ENCODE results near the gene PATZ1. TPM values are rescaled to one million over a fixed set of nuclear protein-coding genes. Genes with fewer than 3 reads are reported as not detected.
"Not testable (repeated sequence)": the region's sequence is repeated elsewhere in the genome, so short reads cannot be mapped to it uniquely, and the experiment has no call there.

Gene PATZ1
- total RNA-seq, 1 donor from 2014 or later, result 18.4 TPM

GRCh38 chr22:31321421-31321820, 24.7 kb downstream of the PATZ1 start:
- H3K4me3 ChIP-seq, result no peak overlapping the region
- no peaks in the 10 kb centered on the region for H3K9me3 ChIP-seq
- no peaks in the 10 kb centered on the region for H3K27me3 ChIP-seq
- DNase-seq (ENCODE audit: extremely low spot score in 2 of 2), result peak in 1 of 2 donors; percentile 62
- H3K36me3 ChIP-seq, result peaks cover 0 to 19% of the 10 kb centered on the region in 2 donors
- intact Hi-C loops (cut with DNase I), result no loop called here
- no peaks in the 10 kb centered on the region for H3K4me1 ChIP-seq
- no peak overlapping the region for H3K27ac ChIP-seq
- TF ChIP-seq CTCF (IDR thresholded peaks at IDR 0.05) (no peak), POLR2AphosphoS5 (IDR thresholded peaks at IDR 0.05; ENCODE audit: insufficient read depth in 1 of 2, low read depth in 1 of 2) (no peak), POLR2A (IDR thresholded peaks at IDR 0.05) (no peak)

- H3K9me3 ChIP-seq; DNase-seq (ENCODE audit: extremely low spot score in 2 of 2); H3K36me3 ChIP-seq; H3K4me3 ChIP-seq; H3K27me3 ChIP-seq; H3K4me1 ChIP-seq; intact Hi-C loops (cut with DNase I): not testable (repeated sequence)
- peak overlapping the region; percentile 70 for H3K27ac ChIP-seq
These were observed 31.9 kb downstream of the PATZ1 start for GRCh38 chr22:31314220-31314619.

- no peak for DNase-seq (ENCODE audit: extremely low spot score in 2 of 2)
- Histone ChIP-seq H3K27ac (peak overlapping the region; percentile 70), H3K9me3 (peaks cover 3% of the 10 kb centered on the region), H3K4me1 (peaks cover 7% of the 10 kb centered on the region), H3K4me3 (no peak overlapping the region), H3K27me3 (no peaks in the 10 kb centered on the region), H3K36me3 (no peaks in the 10 kb centered on the region)
- intact Hi-C loops (cut with DNase I), result no loop called here
- TF ChIP-seq CTCF (IDR thresholded peaks at IDR 0.05), result peak; percentile 67 to 86 (median 80)
- TF ChIP-seq POLR2A (IDR thresholded peaks at IDR 0.05), result no peak
- peak in 1 of 2 donors; percentile 91 for TF ChIP-seq POLR2AphosphoS5 (IDR thresholded peaks at IDR 0.05; ENCODE audit: insufficient read depth in 1 of 2, low read depth in 1 of 2)
These were observed 32.6 kb downstream of the PATZ1 start for GRCh38 chr22:31313366-31314147.

GRCh38 chr22:31308181-31308580, 38.0 kb downstream of the PATZ1 start:
- intact Hi-C loops (cut with DNase I), result no loop called here
- H3K27me3 ChIP-seq, result no peaks in the 10 kb centered on the region
- DNase-seq (ENCODE audit: extremely low spot score in 2 of 2), result no peak
- H3K9me3 ChIP-seq, result no peaks in the 10 kb centered on the region
- TF ChIP-seq CTCF (IDR thresholded peaks at IDR 0.05), result no peak
- no peak for TF ChIP-seq POLR2AphosphoS5 (IDR thresholded peaks at IDR 0.05; ENCODE audit: insufficient read depth in 1 of 2, low read depth in 1 of 2)
- TF ChIP-seq POLR2A (IDR thresholded peaks at IDR 0.05), result no peak
- H3K27ac ChIP-seq, result no peak overlapping the region
- H3K4me1 ChIP-seq, result no peaks in the 10 kb centered on the region
- no peaks in the 10 kb centered on the region for H3K36me3 ChIP-seq
- H3K4me3 ChIP-seq, result no peak overlapping the region

GRCh38 chr22:31305194-31305593, 41.0 kb downstream of the PATZ1 start:
- intact Hi-C loops (cut with DNase I), result no loop called here
- H3K27me3 ChIP-seq, result no peaks in the 10 kb centered on the region
- no peaks in the 10 kb centered on the region for H3K36me3 ChIP-seq
- H3K27ac ChIP-seq, result no peak overlapping the region
- DNase-seq (ENCODE audit: extremely low spot score in 2 of 2), result peak in 1 of 2 donors; percentile 29
- H3K4me1 ChIP-seq, result no peaks in the 10 kb centered on the region
- no peak overlapping the region for H3K4me3 ChIP-seq
- H3K9me3 ChIP-seq, result no peaks in the 10 kb centered on the region
- TF ChIP-seq CTCF (IDR thresholded peaks at IDR 0.05), result no peak
- no peak for TF ChIP-seq POLR2A (IDR thresholded peaks at IDR 0.05)
- TF ChIP-seq POLR2AphosphoS5 (IDR thresholded peaks at IDR 0.05; ENCODE audit: insufficient read depth in 1 of 2, low read depth in 1 of 2), result peak in 1 of 2 donors; percentile 43

All from vagina (tissue), 2 donors.